CD4-positive, alpha-beta memory T cell (primary cell): ENCODE results near the gene SP100. TPM values are rescaled to one million over a fixed set of nuclear protein-coding genes. Genes with fewer than 3 reads are reported as not detected.
A peak's percentile ranks its signal among the peaks of the same experiment; 100 is the strongest.

Experiments
- CTCF ChIA-PET: fragments of 350-600 bp; sonication (Branson Sonifier 250); formaldehyde crosslinking; loops from one replicate; lab custom pipeline; 2021; ENCODE audit warnings: inconsistent platforms; ENCODE audit not compliant: partially characterized antibody; lab: Charles Lee
- POLR2A ChIA-PET: fragments of 350-600 bp; sonication (Branson Sonifier 250); formaldehyde crosslinking; loops from one replicate; lab custom pipeline; 2021; ENCODE audit not compliant: partially characterized antibody; lab: Charles Lee
- DNase-seq, 5 donors: peaks; one replicate each; pipeline versions ENCODE4 v3.0.0 to v3.0.0-alpha.2; 2020 to 2022; ENCODE audit warnings: mixed read lengths in 1 of 5
- H3K27ac ChIP-seq: one replicate; pipeline ENCODE4 v1.7.0; 2013; ENCODE audit warnings: low read depth, low read length
- H3K27me3 ChIP-seq: 2 replicates; pipeline ENCODE4 v1.7.0; 2013; ENCODE audit warnings: mild to moderate bottlenecking, low read length, moderate library complexity; ENCODE audit not compliant: insufficient read depth
- H3K36me3 ChIP-seq: 2 replicates; pipeline ENCODE4 v1.7.0; 2013; ENCODE audit warnings: mild to moderate bottlenecking, low read length, moderate library complexity; ENCODE audit not compliant: insufficient read depth
- H3K4me1 ChIP-seq: 2 replicates; pipeline ENCODE4 v1.7.0; 2013; ENCODE audit warnings: mild to moderate bottlenecking, low read length, moderate library complexity; ENCODE audit not compliant: insufficient read depth
- H3K4me3 ChIP-seq, 2 donors: one replicate each; pipeline ENCODE4 v1.7.0; 2013; ENCODE audit warnings: low read length in 2 of 2, mild to moderate bottlenecking in 1 of 2
- H3K9me3 ChIP-seq, 2 donors: one replicate each; pipeline ENCODE4 v1.7.0; 2013; ENCODE audit warnings: low read length in 2 of 2, control low read depth in 1 of 2; ENCODE audit not compliant: control insufficient read depth in 1 of 2
- H3K27ac Mint-ChIP-seq, 7 donors: one replicate each; pipeline ENCODE4 v1.8.0; 2020 to 2021; ENCODE audit warnings: mixed read lengths in 7 of 7, mild to moderate bottlenecking in 6 of 7, inconsistent platforms in 3 of 7, moderate library complexity in 3 of 7
- H3K27me3 Mint-ChIP-seq, 2 donors: one replicate each; pipeline ENCODE4 v1.8.0; 2020 to 2021; ENCODE audit warnings: mixed read lengths in 2 of 2
- H3K36me3 Mint-ChIP-seq, 2 donors: one replicate each; pipeline ENCODE4 v1.8.0; 2020 to 2021; ENCODE audit warnings: mixed read lengths in 2 of 2, inconsistent platforms in 1 of 2, mild to moderate bottlenecking in 1 of 2
- H3K4me1 Mint-ChIP-seq, 4 donors: one replicate each; pipeline ENCODE4 v1.8.0; 2020 to 2021; ENCODE audit warnings: mixed read lengths in 4 of 4, mild to moderate bottlenecking in 1 of 4
- H3K4me3 Mint-ChIP-seq, 8 donors: one replicate each; pipeline ENCODE4 v1.8.0; 2020 to 2021; ENCODE audit warnings: mixed read lengths in 8 of 8, mild to moderate bottlenecking in 7 of 8, moderate library complexity in 6 of 8, inconsistent platforms in 3 of 8
- H3K9me3 Mint-ChIP-seq, 8 donors: one replicate each; pipeline ENCODE4 v1.8.0; 2020 to 2021; ENCODE audit warnings: mixed read lengths in 8 of 8, mild to moderate bottlenecking in 5 of 8, inconsistent platforms in 3 of 8, moderate library complexity in 1 of 8
- intact Hi-C: fragments of 100-400 bp; cut with micrococcal nuclease; formaldehyde crosslinking; loops from one replicate; pipeline ENCODE4 v1.15.1; 2023
- polyA plus RNA-seq, 2 donors: library from polyadenylated mRNA; unstranded; fragments of 300-500 nt; fragmentation: Illumina TruSeq; gene quantifications; one replicate each; pipeline ENCODE4 v1.2.3, GENCODE V29; 2021
- total RNA-seq, 2 experiments: library from RNA; stranded (reverse); gene quantifications; one replicate each; pipeline ENCODE4 v1.2.3, GENCODE V29; 2021

The SP100 gene
- total and polyA plus RNA-seq, 4 experiments from 2014 or later: 101 to 226 (median 216) TPM

GRCh38 chr2:230417436-230417835, 1.4 kb downstream of the SP100 start:
- Mint-ChIP-seq H3K27ac (peak overlapping the region; percentile 19 to 90 (median 81)), H3K36me3 (peaks cover 36 to 52% of the 10 kb centered on the region in 2 donors), H3K4me3 (peak overlapping the region; percentile 86 to 100 (median 94)), H3K4me1 (peaks cover 55 to 93% (median 73%) of the 10 kb centered on the region in 4 donors), H3K9me3 (no peaks in the 10 kb centered on the region), H3K27me3 (no peaks in the 10 kb centered on the region)
- Histone ChIP-seq H3K36me3 (no peaks in the 10 kb centered on the region), H3K27me3 (no peaks in the 10 kb centered on the region), H3K9me3 (no peaks in the 10 kb centered on the region), H3K4me1 (peaks cover 77% of the 10 kb centered on the region), H3K4me3 (peak overlapping the region; percentile 56 to 63), H3K27ac (peak overlapping the region; percentile 49)
- POLR2A ChIA-PET: interaction anchor here (1.0 to 4.9 kb wide), 11 partner anchors 9 to 198 kb away, joined by 3 to 23 read pairs (median 9); partner anchors contain the start of genes SP110, SP140 and SP140L
- DNase-seq: no peak
- intact Hi-C loops: loop anchor here (2.0 to 10.0 kb wide), 5 partner anchors 23 to 380 kb away; partner anchors contain the start of genes CAB39 and SP140
- CTCF ChIA-PET: interaction anchor here (0.6 to 2.2 kb wide), 4 partner anchors 18 to 257 kb away, joined by 3 to 6 read pairs (median 4); no protein-coding TSS in a partner anchor

DNA sequence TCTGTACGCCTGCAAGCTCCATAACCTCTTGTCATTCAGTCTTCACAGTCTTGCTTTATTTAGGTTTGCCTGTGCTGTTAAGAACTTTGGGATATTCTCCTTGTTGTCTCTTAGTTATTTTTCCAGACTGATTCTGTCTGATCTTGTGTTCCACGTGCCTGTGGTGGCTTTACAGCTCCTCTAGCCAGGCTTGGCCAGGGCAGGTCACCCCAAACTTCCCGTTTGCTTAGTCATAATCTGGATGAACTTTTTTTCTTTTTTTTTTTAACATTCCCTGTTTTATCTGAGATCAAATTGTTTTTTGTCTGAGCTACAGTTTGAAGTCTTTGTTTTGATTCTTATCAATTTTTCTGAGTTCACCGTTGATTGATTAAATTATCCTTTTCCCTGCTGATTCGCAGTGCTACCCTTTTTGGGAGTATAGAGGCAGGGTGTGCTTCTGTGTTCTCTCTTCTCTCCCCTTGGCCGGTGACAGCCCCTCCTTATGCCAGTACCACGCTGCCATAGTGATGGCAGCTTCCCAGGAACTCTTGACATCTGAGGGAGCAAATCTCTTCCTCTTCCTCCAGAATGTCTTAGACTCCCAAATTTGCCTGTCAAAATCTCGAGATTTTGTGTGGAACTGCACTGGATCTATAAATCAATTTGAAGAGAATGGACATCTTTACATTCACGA, 2.5 kb downstream of the SP100 start:
- DNase-seq: no peak
- ChIA-PET CTCF (interaction anchor here (1.1 to 2.2 kb wide), 4 partner anchors 17 to 216 kb away, joined by 3 to 6 read pairs (median 4); no protein-coding TSS in a partner anchor), POLR2A (interaction anchor here (1.0 to 4.9 kb wide), 9 partner anchors 10 to 199 kb away, joined by 3 to 23 read pairs (median 9); partner anchors contain the start of genes SP110 and SP140L)
- Mint-ChIP-seq H3K27ac (peak overlapping the region; percentile 54 to 92 (median 84)), H3K4me3 (peak overlapping the region; percentile 86 to 100 (median 94)), H3K9me3 (no peaks in the 10 kb centered on the region), H3K36me3 (peaks cover 40 to 56% of the 10 kb centered on the region in 2 donors), H3K27me3 (no peaks in the 10 kb centered on the region), H3K4me1 (peaks cover 59 to 93% (median 74%) of the 10 kb centered on the region in 4 donors)
- H3K9me3 ChIP-seq: no peaks in the 10 kb centered on the region
- H3K36me3 ChIP-seq: no peaks in the 10 kb centered on the region
- peak overlapping the region; percentile 18 to 56 for H3K4me3 ChIP-seq
- intact Hi-C loops: loop anchor here (5.0 to 10.0 kb wide), 4 partner anchors 39 to 379 kb away; partner anchors contain the start of genes CAB39 and SP140
- peaks cover 76% of the 10 kb centered on the region for H3K4me1 ChIP-seq
- no peaks in the 10 kb centered on the region for H3K27me3 ChIP-seq
- peak overlapping the region; percentile 49 for H3K27ac ChIP-seq

- Mint-ChIP-seq H3K27ac (peak overlapping the region in 6 of 7 donors; percentile 19 to 86 (median 71)), H3K36me3 (peaks cover 47 to 61% of the 10 kb centered on the region in 2 donors), H3K9me3 (no peaks in the 10 kb centered on the region), H3K4me3 (peak overlapping the region; percentile 86 to 100 (median 94)), H3K4me1 (peaks cover 62 to 93% (median 74%) of the 10 kb centered on the region in 4 donors), H3K27me3 (no peaks in the 10 kb centered on the region)
- intact Hi-C loops: loop anchor here (5.0 to 10.0 kb wide), 4 partner anchors 38 to 378 kb away; partner anchors contain the start of genes CAB39 and SP140
- Histone ChIP-seq H3K4me1 (peaks cover 76% of the 10 kb centered on the region), H3K27me3 (no peaks in the 10 kb centered on the region), H3K27ac (no peak overlapping the region), H3K4me3 (peak overlapping the region in 1 of 2 donors; percentile 11), H3K36me3 (no peaks in the 10 kb centered on the region), H3K9me3 (no peaks in the 10 kb centered on the region)
- CTCF ChIA-PET: no interaction called here
- POLR2A ChIA-PET: interaction anchor here (2.3 kb wide), 1 partner anchor 37 kb away, joined by 5 read pairs; no protein-coding TSS in a partner anchor
- no peak for DNase-seq
Observed at GRCh38 chr2:230419181-230419580, 3.2 kb downstream of the SP100 start.

DNA sequence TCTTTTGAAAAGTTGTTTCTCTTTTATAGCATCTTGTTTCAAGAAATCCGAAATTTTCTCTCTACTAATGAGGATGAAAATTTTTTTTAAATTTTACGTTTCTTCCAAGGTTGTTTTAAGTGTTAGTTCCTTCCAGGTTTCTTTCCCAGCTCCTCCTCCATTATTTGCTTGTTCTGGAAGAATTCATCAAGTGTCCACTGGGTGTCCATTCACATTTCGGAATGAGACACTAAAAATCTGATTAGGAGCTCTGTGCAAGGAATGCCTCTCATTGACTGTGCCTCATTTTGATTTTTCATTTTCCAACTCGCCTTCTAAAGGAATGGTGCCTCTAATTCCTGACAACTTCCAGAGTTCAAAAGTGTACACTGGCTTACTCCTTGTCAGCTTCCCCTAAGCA, 6.1 kb downstream of the SP100 start:
- DNase-seq: no peak
- ChIA-PET POLR2A (interaction anchor here (1.5 kb wide), 1 partner anchor 9 kb away, joined by 5 read pairs; no protein-coding TSS in a partner anchor), CTCF (no interaction called here)
- Mint-ChIP-seq H3K9me3 (no peaks in the 10 kb centered on the region), H3K4me3 (peak overlapping the region in 7 of 8 donors; percentile 2 to 83 (median 65)), H3K36me3 (peaks cover 68 to 69% of the 10 kb centered on the region in 2 donors), H3K27ac (peak overlapping the region in 5 of 7 donors; percentile 1 to 69 (median 54)), H3K27me3 (no peaks in the 10 kb centered on the region), H3K4me1 (peaks cover 75 to 97% (median 85%) of the 10 kb centered on the region in 4 donors)
- H3K36me3 ChIP-seq: no peaks in the 10 kb centered on the region
- H3K9me3 ChIP-seq: no peaks in the 10 kb centered on the region
- H3K27ac ChIP-seq: no peak overlapping the region
- H3K4me3 ChIP-seq: no peak overlapping the region
- intact Hi-C loops: no loop called here
- peaks cover 87% of the 10 kb centered on the region for H3K4me1 ChIP-seq
- H3K27me3 ChIP-seq: no peaks in the 10 kb centered on the region

DNA sequence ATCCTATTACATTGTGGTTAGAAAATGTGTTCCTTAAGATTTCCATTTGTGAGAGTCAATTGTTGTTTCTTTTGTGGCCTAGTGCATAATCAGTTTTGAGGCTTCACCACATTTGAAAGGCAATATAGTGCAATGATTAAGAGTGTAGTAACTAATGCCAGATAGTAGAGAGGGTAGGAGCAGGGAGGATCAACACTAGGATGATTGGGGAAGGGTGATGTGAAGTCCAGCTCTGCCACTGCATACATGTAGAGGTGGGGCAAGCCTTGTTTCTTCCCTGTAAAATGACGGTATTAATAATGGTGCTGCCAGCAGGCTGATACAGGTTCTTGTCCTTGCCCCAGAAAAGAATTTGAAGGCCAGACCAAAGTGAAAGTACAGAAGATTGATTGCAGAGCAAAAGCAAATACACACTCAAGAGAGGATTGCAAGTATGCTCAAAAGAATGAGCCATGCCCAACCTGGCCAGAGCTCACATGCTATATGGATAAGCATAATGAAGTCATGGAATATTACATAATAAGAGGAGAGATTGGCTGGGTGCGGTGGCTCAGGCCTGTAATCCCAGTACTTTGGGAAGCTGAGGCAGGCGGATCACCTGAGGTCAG, 8.0 kb downstream of the SP100 start:
- Histone ChIP-seq H3K4me3 (no peak overlapping the region), H3K27me3 (no peaks in the 10 kb centered on the region), H3K9me3 (no peaks in the 10 kb centered on the region), H3K36me3 (peaks cover 5% of the 10 kb centered on the region), H3K27ac (no peak overlapping the region), H3K4me1 (peaks cover 78% of the 10 kb centered on the region)
- Mint-ChIP-seq H3K4me3 (peak overlapping the region; percentile 4 to 85 (median 70)), H3K4me1 (peaks cover 71 to 88% (median 79%) of the 10 kb centered on the region in 4 donors), H3K9me3 (peaks cover 0 to 8% (median 3%) of the 10 kb centered on the region in 8 donors), H3K27me3 (no peaks in the 10 kb centered on the region), H3K36me3 (peaks cover 67 to 68% of the 10 kb centered on the region in 2 donors), H3K27ac (peak overlapping the region; percentile 17 to 85 (median 58))
- ChIA-PET POLR2A (interaction anchor here (0.8 kb wide), 1 partner anchor 13 kb away, joined by 3 read pairs; no protein-coding TSS in a partner anchor), CTCF (no interaction called here)
- DNase-seq: no peak
- intact Hi-C loops: no loop called here

DNA sequence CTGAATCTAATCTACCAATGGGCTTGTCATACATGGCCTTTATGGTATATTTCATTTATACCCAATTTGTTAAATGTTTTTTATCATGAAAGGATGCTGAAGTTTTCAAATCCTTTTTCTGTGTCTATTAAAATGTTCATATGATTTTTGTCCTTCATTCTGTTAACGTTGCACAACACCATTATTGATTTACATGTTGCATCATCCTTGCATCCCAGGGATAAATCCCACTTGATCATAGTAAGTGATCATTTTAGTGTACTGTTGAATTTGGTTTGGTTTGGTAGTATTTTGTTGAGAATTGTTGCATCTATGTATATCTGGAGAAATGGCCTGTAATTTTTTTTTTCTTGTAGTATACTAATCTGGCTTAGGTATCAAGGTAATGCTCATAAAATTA, 9.4 kb downstream of the SP100 start:
- peak overlapping the region in 6 of 7 donors; percentile 16 to 93 (median 62) for H3K27ac Mint-ChIP-seq
- H3K4me3 Mint-ChIP-seq: peak overlapping the region; percentile 22 to 85 (median 58)
- H3K36me3 Mint-ChIP-seq: peaks cover 68 to 78% of the 10 kb centered on the region in 2 donors
- no peak overlapping the region for H3K4me3 ChIP-seq
- peaks cover 0 to 17% (median 12%) of the 10 kb centered on the region in 8 donors for H3K9me3 Mint-ChIP-seq
- intact Hi-C loops: no loop called here
- H3K36me3 ChIP-seq: peaks cover 12% of the 10 kb centered on the region
- CTCF ChIA-PET: no interaction called here
- no peaks in the 10 kb centered on the region for H3K27me3 Mint-ChIP-seq
- no peak overlapping the region for H3K27ac ChIP-seq
- peaks cover 70% of the 10 kb centered on the region for H3K4me1 ChIP-seq
- H3K4me1 Mint-ChIP-seq: peaks cover 64 to 85% (median 73%) of the 10 kb centered on the region in 4 donors
- no peaks in the 10 kb centered on the region for H3K9me3 ChIP-seq
- H3K27me3 ChIP-seq: no peaks in the 10 kb centered on the region
- DNase-seq: no peak
- POLR2A ChIA-PET: no interaction called here
